Stimulated activated naive CD4-positive, alpha-beta T cell treated with Interleukin-2 at 50 U/mL for 16 hours (primary cell): ENCODE measurements around the gene OBSCN.

Experiments
- DNase-seq: peaks from one replicate; lab custom pipeline; 2025; lab: John Stamatoyannopoulos, UW

OBSCN gene

GRCh38 chr1:228308628-228309325, 100.9 kb downstream of the OBSCN start:
- DNase-seq, result no peak

DNA sequence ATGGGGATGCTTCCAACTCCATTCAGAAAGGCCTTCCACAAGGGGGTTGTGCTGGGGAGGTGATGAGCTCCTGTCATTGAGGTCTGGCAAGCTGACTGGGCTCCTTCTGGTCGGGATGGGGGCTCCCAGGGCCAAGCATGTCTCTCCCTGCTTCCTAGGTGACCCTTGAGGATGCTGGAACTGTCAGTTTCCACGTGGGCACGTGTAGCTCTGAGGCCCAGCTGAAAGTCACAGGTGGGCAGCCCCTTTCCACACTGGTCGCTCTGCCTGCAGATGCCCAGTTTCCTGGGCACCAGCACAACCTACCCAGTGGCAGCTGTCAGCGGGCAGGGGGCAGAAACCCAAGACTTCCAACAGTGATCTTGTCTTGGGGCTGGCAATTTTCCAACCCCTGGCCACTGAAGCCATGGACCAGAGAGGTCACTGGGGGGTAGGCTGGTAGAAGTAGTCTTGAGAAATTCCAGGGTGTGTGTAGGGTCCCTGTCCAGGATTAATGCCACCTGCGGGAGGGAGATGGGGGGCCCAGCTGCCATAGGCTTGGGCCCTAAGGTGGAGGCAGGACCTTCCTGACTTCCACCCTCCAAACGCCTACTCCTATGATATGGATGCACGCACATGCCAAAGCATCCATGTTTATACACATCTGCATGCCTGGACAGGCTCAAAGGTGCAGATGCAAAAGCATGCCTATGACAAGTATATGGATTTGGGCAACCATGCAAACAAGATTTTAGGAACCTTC, 101.7 kb downstream of the OBSCN start:
- no peak for DNase-seq

DNA sequence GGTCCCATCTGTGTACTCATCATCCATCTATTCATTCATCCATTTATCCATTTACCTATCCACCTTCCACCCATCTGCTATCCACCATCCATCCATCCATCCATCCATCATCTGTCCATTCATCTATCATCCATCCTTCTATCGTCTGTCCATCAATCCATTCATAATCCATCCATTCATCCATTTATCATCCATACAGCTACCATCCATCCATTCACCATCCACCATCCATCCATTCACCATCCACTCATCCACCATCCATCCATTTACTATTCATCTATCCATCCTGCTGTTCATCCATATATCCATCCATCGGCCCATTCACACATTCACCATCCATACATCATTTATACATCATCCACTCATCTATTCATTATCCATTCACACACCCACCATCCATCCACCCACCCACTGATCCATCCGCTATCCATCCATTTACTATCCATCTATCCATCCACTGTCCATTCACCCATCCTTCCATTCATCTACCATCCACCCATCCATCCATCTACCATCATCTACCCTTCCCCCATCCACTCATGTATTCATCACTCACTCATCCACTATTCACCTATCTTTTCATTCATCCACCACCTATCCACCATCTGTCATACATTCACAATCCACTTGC, 102.4 kb downstream of the OBSCN start:
- DNase-seq, result no peak

DNA sequence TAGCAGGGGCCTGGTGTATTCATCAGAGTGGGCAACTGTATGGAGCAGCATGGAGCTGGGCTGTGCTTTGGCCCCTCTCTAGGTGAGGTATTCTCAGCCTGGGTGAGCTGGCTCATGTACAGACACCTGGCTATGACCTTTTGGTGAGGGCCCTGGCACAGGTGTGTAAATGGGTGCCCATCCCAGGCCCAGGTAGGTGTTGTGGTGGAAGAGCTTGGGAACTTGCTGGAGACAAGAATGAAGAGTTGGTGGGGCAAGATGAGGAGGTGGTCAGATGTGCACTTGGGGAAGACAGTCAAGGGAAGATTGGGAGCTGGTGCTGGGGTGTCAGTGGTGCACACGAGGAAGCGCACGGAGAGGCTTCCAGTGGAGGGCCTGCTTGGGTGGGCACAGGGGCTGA, 103.2 kb downstream of the OBSCN start:
- DNase-seq, result no peak

GRCh38 chr1:228312136-228312764, 104.4 kb downstream of the OBSCN start:
- DNase-seq, result no peak

GRCh38 chr1:228313536-228314277, 105.9 kb downstream of the OBSCN start:
- DNase-seq, result no peak

DNA sequence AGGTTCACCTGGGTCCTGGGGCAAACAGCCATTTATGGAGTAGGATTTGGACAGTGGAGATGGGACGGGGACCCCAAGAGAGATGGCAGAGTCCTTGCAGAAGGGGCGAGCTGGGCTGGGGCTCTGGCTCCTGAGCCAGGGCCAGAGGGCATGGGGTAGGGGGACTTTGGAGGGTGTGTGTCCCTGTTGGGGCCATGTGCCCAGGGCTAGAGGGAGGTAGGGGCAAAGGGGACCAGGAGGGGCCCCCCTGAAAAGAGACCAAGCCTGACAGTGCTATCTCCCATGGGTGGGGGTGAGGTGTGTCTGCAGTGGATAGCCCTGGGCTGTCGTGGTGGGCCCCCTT, 106.4 kb downstream of the OBSCN start:
- no peak for DNase-seq

DNA sequence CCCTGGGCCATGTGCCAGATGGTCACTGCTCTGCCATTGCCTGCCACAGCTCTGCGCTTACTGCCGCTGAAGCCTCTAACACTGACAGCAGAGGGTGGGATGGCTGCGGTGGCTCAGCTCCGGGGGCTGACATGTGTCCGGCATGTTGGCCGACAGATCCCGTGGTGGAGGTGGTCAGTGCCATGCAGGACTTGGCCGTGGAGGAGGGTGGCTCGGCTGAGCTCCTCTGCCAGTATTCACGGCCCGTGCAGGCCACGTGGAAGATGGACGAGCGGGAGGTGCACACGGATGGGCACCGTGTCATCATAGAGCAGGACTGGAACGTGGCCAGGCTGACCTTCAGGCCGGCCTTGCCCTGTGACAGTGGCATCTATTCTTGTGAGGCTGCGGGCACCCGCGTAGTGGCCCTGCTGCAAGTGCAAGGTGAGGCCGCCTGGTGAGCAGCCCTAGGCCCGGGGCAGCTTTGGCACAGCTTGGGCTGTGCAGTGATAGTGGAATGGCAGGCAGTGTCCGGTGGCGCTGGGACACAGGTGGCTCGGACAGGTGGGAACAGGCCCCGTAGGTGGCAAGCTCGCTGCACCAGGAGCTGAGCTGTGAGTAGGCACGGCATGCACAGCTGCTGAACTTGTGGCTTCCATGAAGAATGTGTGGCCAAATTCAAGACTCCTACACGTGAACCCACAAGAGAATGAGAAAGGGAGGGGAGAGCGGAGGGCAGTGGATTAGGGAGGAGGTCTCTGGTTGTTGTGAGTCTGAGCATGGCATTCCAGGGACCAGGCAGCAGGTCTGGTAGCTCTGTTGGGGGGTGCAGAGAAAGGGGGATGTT, 107.0 kb downstream of the OBSCN start:
- no peak for DNase-seq

DNA sequence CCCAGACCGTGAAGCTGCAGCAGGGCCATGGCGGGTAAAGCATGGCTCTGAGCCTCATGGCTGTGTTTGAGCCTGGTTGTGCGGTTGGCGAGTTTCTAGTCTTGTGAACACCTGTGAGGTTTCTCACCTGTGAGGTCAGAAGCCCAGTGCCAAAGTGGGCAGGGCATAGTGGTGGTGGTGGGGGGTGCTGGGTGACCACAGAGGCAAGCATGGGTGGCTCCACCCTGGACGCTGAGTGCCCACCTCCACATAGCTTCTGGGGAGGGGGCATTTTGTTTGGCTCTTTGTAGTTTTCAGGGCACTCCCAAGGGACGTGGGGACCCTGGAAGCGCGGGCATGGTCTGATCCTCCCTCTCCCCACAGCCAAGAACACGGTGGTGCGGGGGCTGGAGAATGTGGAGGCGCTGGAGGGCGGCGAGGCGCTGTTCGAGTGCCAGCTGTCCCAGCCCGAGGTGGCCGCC, 107.7 kb downstream of the OBSCN start:
- DNase-seq, result no peak

GRCh38 chr1:228315945-228316588, 108.2 kb downstream of the OBSCN start:
- DNase-seq, result no peak

DNA sequence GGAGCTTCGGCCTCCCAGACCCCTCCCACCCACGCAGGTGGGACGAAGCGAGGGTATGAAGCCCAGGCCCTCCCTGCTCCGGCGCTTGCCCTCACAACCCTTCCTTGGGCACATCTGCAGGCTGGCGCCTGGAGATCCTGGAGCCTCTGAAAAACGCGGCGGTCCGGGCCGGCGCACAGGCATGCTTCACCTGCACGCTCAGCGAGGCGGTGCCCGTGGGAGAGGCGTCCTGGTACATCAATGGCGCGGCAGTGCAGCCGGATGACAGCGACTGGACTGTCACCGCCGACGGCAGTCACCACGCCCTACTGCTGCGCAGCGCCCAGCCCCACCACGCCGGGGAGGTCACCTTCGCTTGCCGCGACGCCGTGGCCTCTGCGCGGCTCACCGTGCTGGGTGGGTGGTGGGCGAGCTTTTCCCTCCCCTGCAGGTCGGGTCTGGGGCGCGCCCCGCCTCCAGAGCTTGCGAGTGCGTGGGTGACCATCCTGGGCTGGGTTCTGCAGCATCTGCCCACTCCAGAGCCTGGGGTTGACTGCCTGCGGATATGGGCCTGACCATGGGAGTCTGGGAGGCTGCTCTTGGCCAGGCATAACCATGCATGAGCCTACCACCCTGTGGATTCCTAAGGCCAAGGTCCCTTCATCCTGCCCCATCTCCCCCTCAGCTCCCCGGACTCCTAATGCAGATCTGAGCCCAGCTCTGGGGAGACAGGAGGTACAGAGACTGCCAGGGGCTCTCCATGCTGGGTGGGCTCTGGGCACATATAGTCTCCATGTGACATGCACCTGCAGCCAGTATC, 108.9 kb downstream of the OBSCN start:
- DNase-seq, result no peak

- no peak for DNase-seq
Measured at GRCh38 chr1:228317411-228317828, 109.6 kb downstream of the OBSCN start.

- DNase-seq, result no peak
Measured at GRCh38 chr1:228317891-228318810, 110.3 kb downstream of the OBSCN start.

- no peak for DNase-seq
Measured at GRCh38 chr1:228318823-228319241, 111.0 kb downstream of the OBSCN start.

- DNase-seq, result no peak
Measured at GRCh38 chr1:228319352-228320088, 111.7 kb downstream of the OBSCN start.

GRCh38 chr1:228320394-228320793, 112.5 kb downstream of the OBSCN start:
- DNase-seq, result no peak

GRCh38 chr1:228321435-228321834, 113.6 kb downstream of the OBSCN start:
- DNase-seq, result no peak

- DNase-seq, result no peak
Measured at GRCh38 chr1:228321895-228322294, 114.1 kb downstream of the OBSCN start.
